ENCODE results near the gene BCORL1. TPM values are rescaled to one million over a fixed set of nuclear protein-coding genes. Genes with fewer than 3 reads are reported as not detected.
A peak's percentile ranks its signal among the peaks of the same experiment; 100 is the strongest.

Gene BCORL1
- total RNA-seq, 2 donors from 2014 or later: 3.0 to 4.4 TPM

- TF ChIP-seq, protein P1, sequence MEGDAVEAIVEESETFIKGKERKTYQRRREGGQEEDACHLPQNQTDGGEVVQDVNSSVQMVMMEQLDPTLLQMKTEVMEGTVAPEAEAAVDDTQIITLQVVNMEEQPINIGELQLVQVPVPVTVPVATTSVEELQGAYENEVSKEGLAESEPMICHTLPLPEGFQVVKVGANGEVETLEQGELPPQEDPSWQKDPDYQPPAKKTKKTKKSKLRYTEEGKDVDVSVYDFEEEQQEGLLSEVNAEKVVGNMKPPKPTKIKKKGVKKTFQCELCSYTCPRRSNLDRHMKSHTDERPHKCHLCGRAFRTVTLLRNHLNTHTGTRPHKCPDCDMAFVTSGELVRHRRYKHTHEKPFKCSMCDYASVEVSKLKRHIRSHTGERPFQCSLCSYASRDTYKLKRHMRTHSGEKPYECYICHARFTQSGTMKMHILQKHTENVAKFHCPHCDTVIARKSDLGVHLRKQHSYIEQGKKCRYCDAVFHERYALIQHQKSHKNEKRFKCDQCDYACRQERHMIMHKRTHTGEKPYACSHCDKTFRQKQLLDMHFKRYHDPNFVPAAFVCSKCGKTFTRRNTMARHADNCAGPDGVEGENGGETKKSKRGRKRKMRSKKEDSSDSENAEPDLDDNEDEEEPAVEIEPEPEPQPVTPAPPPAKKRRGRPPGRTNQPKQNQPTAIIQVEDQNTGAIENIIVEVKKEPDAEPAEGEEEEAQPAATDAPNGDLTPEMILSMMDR (IDR thresholded peaks at IDR 0.05): no peak
- TF ChIP-seq POLR2A (IDR thresholded peaks at IDR 0.05): peak; percentile 22 to 73 (median 71)
- Histone ChIP-seq H3K9me3 (no peaks in the 10 kb centered on the region), H3K36me3 (replicated peaks in 1 of 2; ENCODE audit: insufficient read depth in 1 of 2, low read depth in 2 of 2) (no peaks in the 10 kb centered on the region), H3K4me3 (no peak overlapping the region), H3K27me3 (no peaks in the 10 kb centered on the region), H3K27ac (peak overlapping the region in 3 of 4 donors; percentile 44 to 74 (median 55)), H3K4me1 (peaks cover 19% of the 10 kb centered on the region)
- intact Hi-C loops (cut with DNase I): no loop called here
- WGBS, 2 donors: 0 to 40% methylated on average over 1 to 25 of the region's 56 CpGs
- ATAC-seq: peak; percentile 80
- peak; percentile 58 to 72 (median 70) for DNase-seq
Observed at GRCh38 chrX:129957241-129958082, 25.0 kb upstream of the BCORL1 start.

GRCh38 chrX:129958083-129958465 is 24.4 kb upstream of the BCORL1 start:
- H3K36me3 ChIP-seq (replicated peaks in 1 of 2; ENCODE audit: insufficient read depth in 1 of 2, low read depth in 2 of 2): no peaks in the 10 kb centered on the region
- H3K27ac ChIP-seq: peak overlapping the region in 1 of 4 donors; percentile 74
- DNase-seq: no peak
- ATAC-seq: no peak
- no peaks in the 10 kb centered on the region for H3K9me3 ChIP-seq
- H3K27me3 ChIP-seq: no peaks in the 10 kb centered on the region
- H3K4me3 ChIP-seq: no peak overlapping the region
- intact Hi-C loops (cut with DNase I): no loop called here
- no peak for TF ChIP-seq POLR2A (IDR thresholded peaks at IDR 0.05)
- TF ChIP-seq, protein P1 (IDR thresholded peaks at IDR 0.05): no peak
- H3K4me1 ChIP-seq: peaks cover 15% of the 10 kb centered on the region
- 77 to 89% methylated on average over 3 to 7 of the region's 7 CpGs for WGBS, 2 donors

GRCh38 chrX:129958814-129959492 is 23.5 kb upstream of the BCORL1 start:
- Histone ChIP-seq H3K9me3 (no peaks in the 10 kb centered on the region), H3K27ac (no peak overlapping the region), H3K27me3 (no peaks in the 10 kb centered on the region), H3K4me3 (no peak overlapping the region), H3K4me1 (peaks cover 14% of the 10 kb centered on the region), H3K36me3 (replicated peaks in 1 of 2; ENCODE audit: insufficient read depth in 1 of 2, low read depth in 2 of 2) (no peaks in the 10 kb centered on the region)
- intact Hi-C loops (cut with DNase I): no loop called here
- no peak for TF ChIP-seq POLR2A (IDR thresholded peaks at IDR 0.05)
- TF ChIP-seq, protein P1 (IDR thresholded peaks at IDR 0.05): no peak
- no peak for DNase-seq
- ATAC-seq: no peak
- 0 to 51% methylated on average over 1 to 13 of the region's 13 CpGs for WGBS, 2 donors

DNA sequence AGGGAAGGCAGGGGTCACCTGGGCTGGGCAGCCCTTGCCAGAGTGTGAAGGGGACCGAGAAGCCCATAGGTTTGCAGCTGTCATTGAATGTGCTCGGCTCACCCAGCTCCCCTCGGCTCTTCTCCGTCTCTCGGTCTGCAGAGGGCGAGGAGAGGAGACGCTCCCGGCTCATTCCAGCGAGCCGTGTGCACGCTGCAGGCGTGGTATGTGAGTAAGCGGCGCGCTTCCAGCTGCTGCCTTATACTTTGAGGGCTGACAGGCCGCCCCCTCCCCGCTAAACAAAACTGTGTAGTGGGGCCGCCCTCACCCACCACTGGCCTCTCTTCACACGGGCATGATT is 23.0 kb upstream of the BCORL1 start:
- intact Hi-C loops (cut with DNase I): no loop called here
- H3K9me3 ChIP-seq: no peaks in the 10 kb centered on the region
- H3K27me3 ChIP-seq: no peaks in the 10 kb centered on the region
- peaks cover 14% of the 10 kb centered on the region for H3K4me1 ChIP-seq
- 33 to 53% methylated on average over 4 of the region's 19 CpGs for WGBS, 2 donors
- DNase-seq (no peak), ATAC-seq (no peak)
- TF ChIP-seq POLR2A (IDR thresholded peaks at IDR 0.05): no peak
- TF ChIP-seq, protein P1 (IDR thresholded peaks at IDR 0.05): no peak
- no peak overlapping the region for H3K27ac ChIP-seq
- H3K36me3 ChIP-seq (replicated peaks in 1 of 2; ENCODE audit: insufficient read depth in 1 of 2, low read depth in 2 of 2): no peaks in the 10 kb centered on the region
- no peak overlapping the region for H3K4me3 ChIP-seq

Data from body of pancreas (tissue), 4 donors.